ENCODE results near the gene RNGTT.

GRCh38 chr6:88730611-88731011 is 232.8 kb downstream of the RNGTT start:
- TF ChIP-seq, protein P1, sequence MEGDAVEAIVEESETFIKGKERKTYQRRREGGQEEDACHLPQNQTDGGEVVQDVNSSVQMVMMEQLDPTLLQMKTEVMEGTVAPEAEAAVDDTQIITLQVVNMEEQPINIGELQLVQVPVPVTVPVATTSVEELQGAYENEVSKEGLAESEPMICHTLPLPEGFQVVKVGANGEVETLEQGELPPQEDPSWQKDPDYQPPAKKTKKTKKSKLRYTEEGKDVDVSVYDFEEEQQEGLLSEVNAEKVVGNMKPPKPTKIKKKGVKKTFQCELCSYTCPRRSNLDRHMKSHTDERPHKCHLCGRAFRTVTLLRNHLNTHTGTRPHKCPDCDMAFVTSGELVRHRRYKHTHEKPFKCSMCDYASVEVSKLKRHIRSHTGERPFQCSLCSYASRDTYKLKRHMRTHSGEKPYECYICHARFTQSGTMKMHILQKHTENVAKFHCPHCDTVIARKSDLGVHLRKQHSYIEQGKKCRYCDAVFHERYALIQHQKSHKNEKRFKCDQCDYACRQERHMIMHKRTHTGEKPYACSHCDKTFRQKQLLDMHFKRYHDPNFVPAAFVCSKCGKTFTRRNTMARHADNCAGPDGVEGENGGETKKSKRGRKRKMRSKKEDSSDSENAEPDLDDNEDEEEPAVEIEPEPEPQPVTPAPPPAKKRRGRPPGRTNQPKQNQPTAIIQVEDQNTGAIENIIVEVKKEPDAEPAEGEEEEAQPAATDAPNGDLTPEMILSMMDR (conservative IDR thresholded peaks at IDR 0.05), result no peak
- TF ChIP-seq ZFX (IDR thresholded peaks at IDR 0.05), result no peak

Measured in C4-2B (cell line).